Measurements from ENCODE around the gene C1QC.

Gene C1QC

DNA sequence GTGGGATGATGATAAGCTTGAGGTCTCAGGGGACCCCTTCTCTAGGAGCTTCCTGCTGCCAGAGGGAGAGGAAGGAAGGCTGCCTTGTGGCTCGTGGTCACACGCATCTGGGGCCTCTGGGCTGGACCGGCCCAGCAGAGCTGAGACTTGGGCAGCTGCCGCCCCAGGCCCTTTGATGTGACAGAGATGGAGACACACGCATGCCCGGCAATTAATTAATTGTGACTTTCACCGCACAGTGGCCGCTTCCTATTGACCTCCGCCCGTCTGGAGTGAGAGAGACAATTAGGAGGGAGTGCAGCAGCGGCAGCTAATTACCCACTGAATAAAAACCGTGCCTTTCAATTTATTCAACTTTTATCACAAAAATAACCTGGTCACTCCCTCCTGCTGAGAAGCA is 23.6 kb upstream of the C1QC start:
- no peak for DNase-seq

DNA sequence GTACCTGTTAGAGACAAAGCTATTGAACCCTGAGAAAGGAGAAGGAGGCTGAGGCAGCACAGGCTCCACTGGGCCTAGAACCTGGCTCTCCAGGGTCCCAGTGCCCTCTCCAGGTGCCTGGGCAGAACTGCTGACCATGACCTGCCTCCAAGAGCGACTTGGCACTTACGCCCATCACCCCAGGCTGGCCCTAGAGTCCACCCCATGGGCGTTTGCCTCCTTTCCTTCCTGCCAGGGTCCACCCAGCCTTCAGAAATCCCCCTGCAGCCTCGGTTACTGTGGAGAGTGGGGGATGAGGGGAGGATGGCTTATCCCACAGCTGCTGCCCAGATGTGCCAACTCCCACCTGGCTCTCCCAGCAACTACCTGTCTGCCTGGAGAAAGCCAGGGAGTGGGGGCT is 21.7 kb upstream of the C1QC start:
- no peak for DNase-seq

DNA sequence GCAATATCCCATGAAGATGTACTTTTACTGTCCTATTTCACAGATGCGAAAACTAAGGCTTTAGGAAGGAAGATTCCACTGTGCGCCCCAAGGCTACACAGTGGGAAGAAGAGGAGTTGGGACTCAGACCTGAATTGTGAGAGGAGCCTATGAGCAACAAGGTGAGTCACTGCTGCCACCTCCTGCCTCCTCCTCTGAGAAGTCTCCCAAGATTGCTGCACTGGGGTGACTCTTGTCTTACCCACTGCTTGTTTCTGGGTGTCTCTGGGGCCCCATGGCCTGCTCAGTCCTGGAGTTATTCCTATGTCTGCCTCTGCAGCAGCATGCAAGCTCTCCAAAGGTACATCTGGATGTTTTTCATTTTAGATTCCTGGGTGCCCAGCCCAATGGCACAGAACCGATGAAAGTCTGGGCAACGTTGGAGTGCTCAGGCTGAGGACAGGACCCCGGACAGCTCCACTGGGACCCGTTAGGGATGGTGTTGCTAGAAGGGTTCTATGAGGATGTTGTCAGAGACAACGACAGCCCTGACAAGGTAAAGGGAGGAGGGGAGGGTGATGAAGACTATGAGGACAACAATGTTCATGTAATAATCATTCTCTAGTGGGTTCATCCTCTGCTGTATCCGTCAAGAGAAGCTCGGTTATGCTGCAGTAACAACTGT is 18.0 kb upstream of the C1QC start:
- DNase-seq: no peak

DNA sequence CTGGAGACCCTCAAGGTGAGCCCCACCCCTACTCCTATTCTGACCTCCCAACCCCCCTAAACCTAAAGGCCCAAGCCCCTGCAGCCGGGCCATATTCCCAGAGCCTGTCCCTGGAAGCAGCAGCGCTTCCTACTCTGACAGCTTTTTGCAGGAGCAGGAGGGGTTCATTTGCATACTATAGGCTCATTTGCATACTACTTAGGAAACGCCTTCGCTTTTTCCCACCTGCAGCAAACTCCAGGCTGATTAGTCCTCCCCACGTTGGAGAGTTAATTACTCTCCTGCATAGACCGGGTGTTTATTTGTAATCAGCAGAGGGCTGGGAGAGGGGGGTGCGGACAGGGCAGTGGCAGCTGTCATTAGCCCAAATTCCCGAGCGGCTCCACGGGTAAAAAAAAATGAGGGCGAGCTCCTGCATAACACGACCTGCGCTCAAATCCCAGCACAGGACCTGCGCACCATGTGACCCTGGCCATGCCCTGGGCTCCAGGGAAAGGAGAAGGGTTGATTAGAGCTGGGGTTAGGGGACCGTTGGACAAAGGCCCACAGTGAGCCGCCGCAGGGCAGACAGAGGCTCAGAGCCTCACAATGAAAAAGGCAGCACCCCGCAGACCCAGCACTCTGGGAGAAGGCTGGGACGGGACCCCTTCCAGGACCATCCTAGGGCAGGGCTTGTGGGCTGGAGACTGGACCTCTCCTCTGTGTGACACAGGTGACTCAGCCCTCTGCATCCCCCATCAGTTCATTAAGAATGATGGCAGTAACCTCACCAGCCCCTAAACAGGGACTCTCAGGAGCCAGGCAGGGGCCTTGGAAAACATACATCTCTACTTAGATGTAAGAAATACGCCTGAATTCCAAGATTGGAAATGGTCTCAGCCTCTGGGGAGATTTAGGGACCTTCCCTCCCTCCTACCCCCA is 16.9 kb upstream of the C1QC start:
- no peak for DNase-seq

DNA sequence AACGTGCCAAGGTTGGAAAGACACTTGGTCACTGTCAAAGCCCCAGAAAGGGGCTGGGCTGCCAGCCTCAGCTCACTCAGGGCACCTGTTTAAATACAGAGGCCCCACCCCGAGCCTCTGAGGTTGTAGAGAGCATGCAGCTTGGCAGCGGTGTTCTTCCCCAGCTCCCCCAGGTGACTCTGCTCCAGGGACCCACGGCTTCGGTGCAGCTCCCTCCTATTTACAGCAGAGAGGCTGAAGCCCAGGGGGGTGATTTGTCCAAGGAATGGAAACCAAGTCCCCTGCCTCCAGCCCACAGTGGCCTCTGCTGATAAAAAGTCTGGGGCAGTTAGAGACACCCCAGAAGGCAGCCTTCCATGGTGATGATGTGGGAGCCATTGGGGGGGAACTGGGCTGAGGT is 16.1 kb upstream of the C1QC start:
- DNase-seq: no peak

DNA sequence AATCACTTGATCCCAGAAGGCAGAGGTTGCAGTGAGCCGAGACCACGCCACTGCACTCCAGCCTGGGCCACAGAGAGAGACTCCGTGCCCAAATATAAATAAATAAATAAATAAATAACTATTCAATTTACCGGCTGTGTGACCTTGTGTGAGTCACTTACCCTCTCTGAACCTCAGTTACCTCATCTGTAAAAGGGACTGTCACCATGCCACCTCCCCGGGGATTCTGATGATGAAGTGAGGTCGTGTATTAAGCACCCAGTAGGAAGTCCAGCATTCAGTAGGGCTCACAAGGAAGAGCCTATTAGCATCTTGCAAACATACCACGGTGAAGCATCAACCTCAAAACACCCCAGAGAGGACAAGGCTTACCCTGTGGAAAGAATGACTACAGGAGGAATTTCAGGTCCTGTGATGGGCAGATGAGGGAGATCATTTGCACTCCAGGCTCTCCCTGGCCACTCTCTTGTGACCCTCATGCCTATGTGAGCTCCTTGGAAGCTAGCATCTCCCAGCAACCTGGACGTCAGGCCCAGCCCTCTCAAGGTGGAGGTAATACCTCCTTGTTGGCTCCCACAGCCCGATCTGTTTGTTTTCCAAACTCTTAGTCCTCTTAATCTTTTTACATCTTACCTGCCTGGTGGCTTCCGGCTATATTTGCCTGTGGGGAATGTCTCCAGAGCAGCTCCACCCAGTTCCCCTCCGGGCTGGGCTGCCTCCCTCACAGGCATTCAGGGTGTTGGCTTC is 14.6 kb upstream of the C1QC start:
- no peak for DNase-seq

DNA sequence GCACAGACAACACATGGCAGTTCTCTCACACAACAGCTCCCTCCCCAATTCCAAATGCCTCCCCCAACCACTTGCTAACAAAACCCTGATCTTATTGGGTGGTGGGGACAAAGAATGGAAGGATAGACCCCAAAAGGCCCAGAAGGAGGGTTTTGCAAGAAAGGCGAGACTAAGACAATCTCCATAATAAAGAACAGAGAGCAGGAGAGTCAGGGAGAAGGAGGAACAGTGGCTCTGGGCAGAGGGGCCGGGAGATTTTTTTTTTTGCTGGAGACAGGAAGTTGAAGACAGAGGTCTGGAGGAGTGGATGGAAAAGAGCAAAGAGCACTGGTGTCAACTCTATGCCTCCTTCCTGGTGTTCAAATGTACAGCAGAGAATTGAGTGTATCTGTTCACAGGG is 13.5 kb upstream of the C1QC start:
- DNase-seq: no peak

DNA sequence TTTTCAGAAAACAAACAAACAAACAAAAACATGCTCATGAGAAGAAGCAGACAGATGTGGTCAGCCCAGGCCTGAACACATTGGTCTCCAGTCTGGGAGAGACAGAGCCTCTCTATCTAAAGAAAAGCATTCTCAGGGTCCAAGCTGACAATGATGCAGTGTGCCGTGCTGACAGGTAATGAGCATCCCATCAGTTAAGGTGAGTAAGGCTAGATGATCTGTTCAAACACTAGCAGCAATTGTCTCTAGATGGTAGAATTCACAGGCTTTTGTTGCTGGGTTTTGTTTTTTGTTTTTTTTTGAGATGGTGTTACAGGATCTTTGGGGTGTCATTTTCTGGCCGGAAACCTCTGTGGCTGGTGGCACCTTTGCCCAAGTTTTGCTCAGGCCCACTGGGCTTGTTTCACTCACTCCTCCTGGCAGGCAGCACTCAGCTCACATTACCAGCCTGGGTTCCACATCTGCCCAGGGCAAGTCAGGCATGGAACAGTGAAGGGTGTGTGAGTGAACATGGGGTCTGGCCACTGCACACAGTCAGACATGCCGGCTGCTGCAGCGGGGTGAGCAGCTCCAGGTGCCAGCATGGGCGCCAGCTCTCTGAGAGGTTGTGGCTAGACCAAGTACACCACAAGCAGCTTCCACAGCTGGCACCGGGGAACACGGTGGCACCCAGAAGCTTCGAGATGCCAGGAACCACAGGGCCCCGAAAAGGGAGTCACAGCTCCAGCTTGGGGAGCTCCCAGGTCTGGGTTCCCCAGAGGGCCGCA is 9.6 kb upstream of the C1QC start:
- no peak for DNase-seq

DNA sequence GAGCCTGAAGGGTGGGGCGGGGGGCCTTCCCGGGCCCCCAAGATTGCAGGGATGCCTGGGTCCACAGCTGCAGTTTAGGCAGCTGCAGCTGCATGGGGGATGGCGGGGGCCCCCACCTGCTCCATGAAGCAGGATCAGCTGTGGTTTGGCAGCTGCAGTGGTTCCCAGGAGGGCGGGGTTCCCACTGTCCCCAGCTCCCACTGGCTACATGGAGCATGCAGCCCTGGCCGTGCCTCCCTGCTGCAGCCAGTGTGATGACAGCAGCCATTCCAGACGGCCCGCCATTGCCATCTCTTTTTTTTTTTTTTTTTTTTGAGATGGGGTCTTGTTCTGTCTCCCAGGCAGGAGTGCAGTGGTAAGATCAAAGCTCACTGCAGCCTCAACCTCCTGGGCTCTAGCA is 8.0 kb upstream of the C1QC start:
- DNase-seq: no peak

DNA sequence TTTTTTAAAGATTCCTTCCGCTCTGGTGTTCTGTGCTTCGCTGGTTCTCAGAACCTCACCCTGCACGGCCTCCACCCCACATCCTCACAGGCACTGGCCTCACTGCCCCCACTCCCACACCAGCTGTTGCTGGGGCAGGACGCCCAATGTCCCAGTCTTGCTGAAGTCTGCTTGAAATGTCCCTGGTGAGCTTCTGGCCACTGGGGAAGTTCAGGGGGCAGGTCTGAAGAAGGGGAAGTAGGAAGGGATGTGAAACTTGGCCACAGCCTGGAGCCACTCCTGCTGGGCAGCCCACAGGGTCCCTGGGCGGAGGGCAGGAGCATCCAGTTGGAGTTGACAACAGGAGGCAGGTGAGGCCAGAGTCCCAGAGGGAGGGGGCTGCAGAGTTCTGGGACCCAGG is 7.1 kb upstream of the C1QC start, which contains the start of gene C1QA:
Gene C1QA (plus strand): TSS at position 276 of the 400 bp plus-strand sequence. CDS start 989 bp downstream, outside the sequence.
- no peak for DNase-seq

DNA sequence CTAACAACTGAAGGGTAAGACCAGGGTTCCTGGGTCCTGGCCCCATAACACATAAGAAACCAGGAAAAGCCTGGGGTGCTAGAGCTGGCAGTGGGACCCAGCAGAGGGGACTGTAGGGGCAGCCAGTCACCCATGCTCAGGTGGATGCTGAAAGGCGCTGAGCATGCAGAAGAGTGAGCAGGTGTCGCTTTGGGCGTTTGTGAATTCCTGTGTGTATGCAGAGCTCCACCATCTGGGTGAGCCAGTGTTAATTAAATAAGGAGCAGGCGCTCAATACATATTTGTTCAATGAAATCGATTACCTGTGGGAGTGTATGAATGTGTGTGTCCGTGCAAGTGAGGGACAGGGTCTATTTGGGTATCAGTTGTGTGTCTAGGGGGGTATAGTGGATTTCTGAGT is 6.5 kb upstream of the C1QC start:
- no peak for DNase-seq

DNA sequence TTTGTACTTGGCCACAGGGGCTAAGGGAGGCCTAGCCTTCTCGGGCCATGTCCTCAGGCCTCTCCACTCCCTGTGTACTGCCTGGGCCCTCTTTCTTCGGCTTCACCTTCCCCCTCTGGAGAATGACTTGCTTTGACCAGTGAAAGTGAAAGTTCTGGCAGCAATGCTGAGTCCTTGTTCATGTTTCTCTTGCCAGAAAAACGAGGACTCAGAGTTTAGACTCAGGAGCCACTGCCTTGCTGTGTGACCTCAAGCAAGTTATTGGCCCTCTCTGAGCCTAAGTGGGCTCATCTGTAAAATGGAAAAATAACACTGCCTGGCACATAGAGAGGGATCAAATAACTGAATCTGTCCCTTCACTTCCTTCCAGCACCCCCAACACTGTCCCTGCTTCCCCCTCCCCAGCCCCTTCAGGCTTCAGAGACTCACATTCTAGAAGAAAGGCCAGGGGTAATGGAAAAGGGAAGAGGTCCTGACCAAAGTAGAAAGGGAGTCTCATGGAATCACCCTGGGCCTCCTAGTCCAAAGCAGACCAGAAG is 5.5 kb upstream of the C1QC start:
- DNase-seq: no peak

DNA sequence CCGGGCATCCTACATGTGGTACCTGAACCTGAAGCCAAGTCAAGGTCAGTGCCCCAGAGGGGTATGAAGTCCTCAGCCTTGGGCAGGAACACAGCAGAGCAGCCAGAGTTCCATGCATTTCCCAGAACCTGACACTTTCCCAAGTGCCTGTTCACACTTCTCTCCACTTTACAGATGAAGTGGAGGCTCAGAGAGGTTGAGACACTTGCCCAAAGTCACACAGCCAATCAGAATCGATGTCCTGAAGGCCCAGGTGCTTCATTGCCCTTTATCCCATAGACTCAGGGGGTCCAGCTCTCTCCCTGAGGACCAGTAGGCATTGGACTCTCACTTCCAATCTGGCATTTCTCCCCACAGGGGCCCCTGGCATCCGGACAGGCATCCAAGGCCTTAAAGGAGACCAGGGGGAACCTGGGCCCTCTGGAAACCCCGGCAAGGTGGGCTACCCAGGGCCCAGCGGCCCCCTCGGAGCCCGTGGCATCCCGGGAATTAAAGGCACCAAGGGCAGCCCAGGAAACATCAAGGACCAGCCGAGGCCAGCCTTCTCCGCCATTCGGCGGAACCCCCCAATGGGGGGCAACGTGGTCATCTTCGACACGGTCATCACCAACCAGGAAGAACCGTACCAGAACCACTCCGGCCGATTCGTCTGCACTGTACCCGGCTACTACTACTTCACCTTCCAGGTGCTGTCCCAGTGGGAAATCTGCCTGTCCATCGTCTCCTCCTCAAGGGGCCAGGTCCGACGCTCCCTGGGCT is 4.8 kb upstream of the C1QC start:
- DNase-seq: no peak

DNA sequence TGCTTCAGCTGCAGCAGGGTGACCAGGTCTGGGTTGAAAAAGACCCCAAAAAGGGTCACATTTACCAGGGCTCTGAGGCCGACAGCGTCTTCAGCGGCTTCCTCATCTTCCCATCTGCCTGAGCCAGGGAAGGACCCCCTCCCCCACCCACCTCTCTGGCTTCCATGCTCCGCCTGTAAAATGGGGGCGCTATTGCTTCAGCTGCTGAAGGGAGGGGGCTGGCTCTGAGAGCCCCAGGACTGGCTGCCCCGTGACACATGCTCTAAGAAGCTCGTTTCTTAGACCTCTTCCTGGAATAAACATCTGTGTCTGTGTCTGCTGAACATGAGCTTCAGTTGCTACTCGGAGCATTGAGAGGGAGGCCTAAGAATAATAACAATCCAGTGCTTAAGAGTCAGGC is 4.1 kb upstream of the C1QC start:
- no peak for DNase-seq

DNA sequence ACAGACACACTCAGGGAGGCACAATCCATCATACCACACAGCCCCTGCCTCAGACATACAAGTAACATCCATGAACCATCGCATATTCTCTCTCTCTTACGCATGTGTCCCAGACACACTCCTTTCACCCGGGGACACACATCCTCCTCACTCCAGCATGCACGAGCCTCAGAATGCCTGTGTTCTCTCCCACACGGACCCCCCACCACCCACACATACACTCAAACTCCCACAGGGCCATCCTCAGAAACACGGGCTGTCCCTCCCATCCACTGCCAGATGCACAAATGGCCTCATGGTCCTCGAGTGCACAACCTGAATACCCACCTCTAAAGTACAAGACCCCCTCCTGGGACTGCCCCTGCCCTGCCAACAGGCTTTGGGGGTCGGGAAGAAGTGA is 2.2 kb upstream of the C1QC start:
- no peak for DNase-seq

DNA sequence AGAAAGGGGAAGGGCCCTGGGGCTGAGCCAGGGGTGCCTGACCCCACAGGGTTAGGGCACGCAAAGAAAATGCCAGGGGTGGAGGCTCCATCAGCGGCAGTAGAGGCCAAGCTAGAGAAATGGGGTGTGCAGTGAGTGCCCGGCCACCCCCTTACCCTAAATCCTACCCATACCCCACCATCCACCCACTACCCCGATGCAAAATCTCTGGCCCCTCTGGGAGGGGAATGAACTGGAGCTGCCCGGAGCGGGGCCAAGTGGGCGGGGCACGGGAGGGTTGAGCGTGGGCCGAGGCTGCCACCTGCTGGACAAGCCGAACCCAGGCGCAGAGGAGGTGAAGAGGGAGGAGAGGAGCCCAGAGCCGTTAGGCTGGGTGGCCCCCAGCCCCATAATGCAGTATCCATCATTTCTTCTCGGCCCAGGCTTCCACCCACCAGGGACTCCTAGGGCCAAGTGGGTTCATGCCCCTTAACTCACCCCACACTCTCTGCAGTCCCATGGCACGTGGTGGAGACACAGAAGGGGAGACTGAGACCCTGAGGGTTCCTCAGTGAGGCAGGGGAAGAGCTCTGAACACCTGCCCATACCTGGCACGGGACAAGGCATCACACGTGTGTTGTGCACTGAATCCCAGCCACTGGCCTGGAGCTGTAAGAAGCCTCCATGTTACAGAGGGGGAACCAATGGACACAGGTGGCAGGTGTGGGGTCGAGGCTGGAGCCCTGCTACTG is 1.4 kb upstream of the C1QC start:
- peak; percentile 54 to 57 for DNase-seq

DNA sequence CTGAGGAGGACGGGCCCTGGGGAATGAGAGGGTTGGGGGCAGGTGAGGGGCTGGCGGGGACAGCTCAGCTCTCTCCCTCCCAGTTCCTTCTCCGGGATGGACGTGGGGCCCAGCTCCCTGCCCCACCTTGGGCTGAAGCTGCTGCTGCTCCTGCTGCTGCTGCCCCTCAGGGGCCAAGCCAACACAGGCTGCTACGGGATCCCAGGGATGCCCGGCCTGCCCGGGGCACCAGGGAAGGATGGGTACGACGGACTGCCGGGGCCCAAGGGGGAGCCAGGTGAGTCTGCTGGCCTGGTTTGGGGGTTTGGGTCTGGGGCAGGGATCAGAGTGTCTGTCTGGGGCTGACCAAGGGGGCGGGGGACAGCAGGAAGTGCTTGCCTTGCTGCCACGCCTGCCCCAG is 495 bp downstream of the C1QC start:
- DNase-seq: no peak

DNA sequence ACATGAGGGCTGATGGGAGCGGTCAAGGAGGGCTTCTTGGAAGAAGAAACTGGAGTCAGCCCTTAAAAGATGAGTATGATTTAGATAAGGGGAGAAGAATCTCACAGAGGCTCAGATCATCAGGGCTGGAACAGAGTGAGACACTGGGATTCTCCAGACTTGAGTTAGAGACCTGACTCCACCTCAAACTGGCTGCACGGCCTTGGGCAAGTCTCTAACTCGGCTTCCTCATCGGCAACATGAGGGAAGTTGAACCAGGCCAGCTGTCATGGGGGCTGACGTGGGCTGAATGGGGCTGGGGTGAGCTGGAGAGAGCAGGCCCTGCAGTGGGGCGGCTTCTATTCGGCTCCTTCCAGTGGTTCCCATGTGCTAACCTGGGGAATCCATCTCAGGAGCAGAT is 2.5 kb downstream of the C1QC start:
- no peak for DNase-seq

DNA sequence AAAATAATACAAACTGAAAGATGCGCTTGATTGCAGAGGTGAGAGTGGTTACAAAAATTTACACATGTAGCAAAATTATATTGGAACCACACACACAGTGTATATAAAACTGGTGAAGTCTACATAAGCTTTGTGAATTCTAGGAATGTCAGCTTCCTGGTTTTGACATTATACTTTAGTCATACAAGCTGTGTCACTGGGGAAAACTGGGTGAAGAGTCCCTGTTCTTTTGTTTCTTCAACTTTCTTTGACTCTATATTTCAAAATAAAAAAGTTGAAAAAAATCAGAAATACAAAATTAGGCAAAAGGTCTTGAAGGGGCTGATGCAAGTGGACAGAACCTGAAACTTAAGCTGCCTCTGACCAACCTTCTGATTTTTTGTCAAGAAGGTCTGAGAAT is 3.0 kb downstream of the C1QC start:
- DNase-seq: no peak

DNA sequence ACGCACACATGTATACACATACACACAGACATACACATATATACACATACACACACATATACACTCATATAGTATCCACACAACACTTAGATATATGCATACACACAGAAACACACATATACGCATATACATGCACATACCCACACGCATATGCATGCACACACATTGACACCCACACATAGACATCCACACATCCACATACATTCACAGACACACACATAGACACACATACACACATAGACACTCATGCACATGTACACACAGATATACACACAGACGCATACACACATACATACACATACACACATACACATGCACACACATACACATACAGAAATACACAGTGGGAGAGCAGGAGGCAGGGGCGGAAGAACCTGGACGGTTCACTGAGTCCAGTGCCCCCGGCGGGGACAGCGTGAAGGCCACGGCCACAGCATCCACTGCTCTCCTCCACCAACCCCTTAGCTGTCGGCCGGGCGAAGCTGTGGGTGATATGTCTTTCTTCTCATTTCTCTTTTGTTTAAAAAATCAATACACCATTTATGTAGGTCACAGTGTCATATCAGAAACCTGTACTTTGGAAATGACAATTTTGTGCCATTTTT is 6.8 kb downstream of the C1QC start:
- DNase-seq: no peak
